Thyroid gland (tissue), 4 donors: Measurements from ENCODE around the gene TOE1. TPM values are rescaled to one million over a fixed set of nuclear protein-coding genes. Genes with fewer than 3 reads are reported as not detected.

Experiments
- DNase-seq, 2 donors: peaks; one replicate each; pipeline ENCODE4 v3.0.0-alpha.2; 2019
- H3K27ac ChIP-seq, 3 donors: fragments of 200-600 bp; sonication (generic); 1 replicate in 2 of 3; 2 replicates in 1 of 3; pipeline ENCODE4 v1.5.1; 2016 to 2019; ENCODE audit warnings: mild to moderate bottlenecking in 1 of 3, moderate library complexity in 1 of 3
- H3K27me3 ChIP-seq: fragments of 200-600 bp; sonication (generic); one replicate; pipeline ENCODE4 v1.5.1; 2019
- H3K36me3 ChIP-seq, 2 donors: fragments of 200-600 bp; sonication (generic); one replicate each; pipeline ENCODE4 v1.5.1; 2016 to 2019
- H3K4me1 ChIP-seq, 2 donors: fragments of 200-600 bp; sonication (generic); one replicate each; pipeline ENCODE4 v1.5.1; 2017 to 2019
- H3K4me3 ChIP-seq, 3 donors: fragments of 200-600 bp; sonication (generic); replicated peaks in 1 of 3; 1 replicate in 2 of 3; 2 replicates in 1 of 3; pipeline ENCODE4 v1.5.1; 2016; ENCODE audit warnings: mild to moderate bottlenecking in 1 of 3
- H3K9me3 ChIP-seq: fragments of 200-600 bp; sonication (generic); one replicate; pipeline ENCODE4 v1.5.1; 2017
- POLR2A ChIP-seq, 2 donors: fragments of 450-650 bp; IDR thresholded peaks; one replicate each; pipeline ENCODE4 v1.6.1; 2017; ENCODE audit warnings: antibody characterized with exemption in 2 of 2, mild to moderate bottlenecking in 2 of 2, moderate library complexity in 1 of 2
- WGBS, 2 donors: methylation state at CpG; one replicate each; pipeline ENCODE4 v1.1.5; 2017; 5-methylcytosine and 5-hydroxymethylcytosine counted together
- intact Hi-C: fragments of 100-400 bp; cut with DNase I; formaldehyde crosslinking; loops from one replicate; pipeline ENCODE4 v1.15.1; 2023
- total RNA-seq, 4 donors: library from RNA; depleted of rRNA; stranded (reverse); fragments of >200 nt; gene quantifications; one replicate each; pipeline ENCODE4 v1.2.3, GENCODE V29; 2016
- TF ChIP-seq, protein P1 (sequence below), 6 experiments: fragments of 200-600 bp in 3 of 6; fragments of 450-650 bp in 3 of 6; sonication (generic) in 3 of 6; IDR thresholded peaks; one replicate each; pipeline ENCODE4 v1.5.1; 2016 to 2019; ENCODE audit warnings: antibody characterized with exemption in 6 of 6, mild to moderate bottlenecking in 2 of 6, inconsistent platforms in 1 of 6, moderate library complexity in 1 of 6

TOE1 gene
- total RNA-seq, 4 donors from 2014 or later: 15.7 to 19.8 (median 17.8) TPM

DNA sequence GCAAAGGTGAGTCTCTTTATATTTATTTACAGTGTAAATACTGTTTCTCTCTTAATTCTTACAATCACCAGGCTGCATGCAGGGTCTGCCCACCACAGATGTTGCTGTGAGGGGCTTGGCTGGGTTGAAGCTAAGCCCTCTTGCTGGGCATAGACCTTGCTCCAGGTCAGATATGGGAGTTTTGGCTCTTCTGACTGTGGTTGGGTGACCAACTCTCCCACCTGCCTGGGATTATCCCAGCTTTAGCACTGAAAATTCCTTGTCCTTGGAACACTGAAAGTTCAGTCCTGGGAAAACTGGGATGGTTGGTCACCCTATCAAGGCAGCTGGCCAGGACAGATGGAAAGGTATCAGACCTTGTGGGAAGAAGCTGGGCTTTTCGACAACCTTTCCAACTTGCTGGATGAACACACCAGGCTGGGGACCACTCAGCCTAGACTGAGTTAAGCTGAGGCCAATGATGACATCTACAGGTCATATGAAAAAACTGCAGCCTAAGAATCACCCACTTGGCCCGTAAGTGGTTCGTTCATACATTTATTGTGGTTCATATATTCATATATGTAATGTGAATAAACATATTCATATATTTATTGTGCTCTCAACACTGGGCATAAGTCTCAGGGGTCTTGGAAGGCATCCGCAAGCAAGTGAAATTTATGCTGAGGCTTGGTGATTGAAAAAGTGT lies 39.8 kb upstream of the TOE1 start:
- intact Hi-C loops: loop anchor here (5.0 kb wide), 2 partner anchors 192 to 463 kb away; partner anchors contain the start of gene TESK2
- Histone ChIP-seq H3K4me3 (no peak overlapping the region), H3K27me3 (no peaks in the 10 kb centered on the region), H3K36me3 (no peaks in the 10 kb centered on the region), H3K4me1 (peaks cover 8 to 15% of the 10 kb centered on the region in 2 donors), H3K27ac (no peak overlapping the region), H3K9me3 (no peaks in the 10 kb centered on the region)
- WGBS, 2 donors: 5 to 7% methylated on average over 4 of the region's 4 CpGs
- TF ChIP-seq, protein P1, sequence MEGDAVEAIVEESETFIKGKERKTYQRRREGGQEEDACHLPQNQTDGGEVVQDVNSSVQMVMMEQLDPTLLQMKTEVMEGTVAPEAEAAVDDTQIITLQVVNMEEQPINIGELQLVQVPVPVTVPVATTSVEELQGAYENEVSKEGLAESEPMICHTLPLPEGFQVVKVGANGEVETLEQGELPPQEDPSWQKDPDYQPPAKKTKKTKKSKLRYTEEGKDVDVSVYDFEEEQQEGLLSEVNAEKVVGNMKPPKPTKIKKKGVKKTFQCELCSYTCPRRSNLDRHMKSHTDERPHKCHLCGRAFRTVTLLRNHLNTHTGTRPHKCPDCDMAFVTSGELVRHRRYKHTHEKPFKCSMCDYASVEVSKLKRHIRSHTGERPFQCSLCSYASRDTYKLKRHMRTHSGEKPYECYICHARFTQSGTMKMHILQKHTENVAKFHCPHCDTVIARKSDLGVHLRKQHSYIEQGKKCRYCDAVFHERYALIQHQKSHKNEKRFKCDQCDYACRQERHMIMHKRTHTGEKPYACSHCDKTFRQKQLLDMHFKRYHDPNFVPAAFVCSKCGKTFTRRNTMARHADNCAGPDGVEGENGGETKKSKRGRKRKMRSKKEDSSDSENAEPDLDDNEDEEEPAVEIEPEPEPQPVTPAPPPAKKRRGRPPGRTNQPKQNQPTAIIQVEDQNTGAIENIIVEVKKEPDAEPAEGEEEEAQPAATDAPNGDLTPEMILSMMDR (IDR thresholded peaks at IDR 0.05): peak; percentile 63 to 94 (median 76)
- TF ChIP-seq POLR2A (IDR thresholded peaks at IDR 0.05): no peak
- DNase-seq: peak; percentile 53 to 63

DNA sequence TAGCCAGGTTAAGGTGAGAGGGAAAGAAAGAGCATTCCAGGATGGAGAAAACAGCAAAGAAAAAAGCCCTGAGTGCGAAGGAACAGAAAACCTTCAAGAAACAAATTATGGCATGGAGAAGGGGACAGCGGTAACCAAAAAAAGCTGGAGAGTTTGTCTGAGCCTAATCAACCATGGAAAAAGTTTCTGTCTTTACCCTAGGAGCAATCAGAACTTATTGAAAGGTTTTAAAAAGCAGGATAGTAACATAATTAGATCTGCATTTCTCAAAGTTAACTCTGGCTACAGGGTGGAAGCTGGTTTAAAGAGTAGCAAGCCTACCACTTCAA lies 39.3 kb upstream of the TOE1 start:
- Histone ChIP-seq H3K27me3 (no peaks in the 10 kb centered on the region), H3K36me3 (no peaks in the 10 kb centered on the region), H3K9me3 (no peaks in the 10 kb centered on the region), H3K27ac (no peak overlapping the region), H3K4me1 (peaks cover 8 to 15% of the 10 kb centered on the region in 2 donors), H3K4me3 (no peak overlapping the region)
- DNase-seq: no peak
- no peak for TF ChIP-seq POLR2A (IDR thresholded peaks at IDR 0.05)
- TF ChIP-seq, protein P1 (IDR thresholded peaks at IDR 0.05): peak in 1 of 6 experiments; percentile 3
- WGBS, 2 donors: 34 to 52% methylated on average over 2 of the region's 2 CpGs
- intact Hi-C loops: loop anchor here (5.0 kb wide), 1 partner anchor 192 kb away; the partner anchor contains the start of gene TESK2

DNA sequence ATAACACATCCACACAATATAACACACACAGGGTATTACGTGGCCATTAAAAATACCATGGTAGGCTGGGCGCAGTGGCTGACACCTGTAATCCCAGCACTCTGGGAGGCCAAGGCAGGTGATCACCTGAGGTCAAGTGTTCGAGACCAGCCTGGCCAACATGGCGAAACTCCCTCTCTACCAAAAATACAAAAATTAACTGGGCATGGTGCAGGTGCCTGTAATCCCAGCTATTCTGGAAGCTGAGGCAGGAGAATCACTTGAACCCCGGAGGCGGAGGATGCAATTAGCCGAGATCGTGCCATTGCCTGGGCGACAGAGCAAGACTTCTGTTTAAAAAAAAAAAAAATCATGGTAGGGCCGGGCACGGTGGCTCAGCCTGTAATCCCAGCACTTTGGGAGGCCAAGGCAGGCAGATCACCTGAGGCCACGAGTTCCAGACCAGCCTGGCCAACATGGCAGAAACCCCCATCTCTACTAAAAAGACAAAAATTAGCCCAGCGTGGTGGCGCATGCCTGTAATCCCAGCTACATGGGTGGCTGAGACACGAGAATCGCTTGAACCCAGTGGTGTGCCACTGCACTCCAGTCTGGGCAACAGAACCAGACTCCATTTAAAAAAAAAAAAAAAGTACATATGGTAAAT lies 37.3 kb upstream of the TOE1 start:
- Histone ChIP-seq H3K4me3 (peak overlapping the region in 1 of 3 donors; percentile 38), H3K4me1 (peaks cover 8 to 15% of the 10 kb centered on the region in 2 donors), H3K36me3 (no peaks in the 10 kb centered on the region), H3K27me3 (no peaks in the 10 kb centered on the region), H3K27ac (peak overlapping the region; percentile 42 to 74 (median 67)), H3K9me3 (no peaks in the 10 kb centered on the region)
- intact Hi-C loops: loop anchor here (5.0 kb wide), 1 partner anchor 190 kb away; the partner anchor contains the start of gene TESK2
- 84 to 89% methylated on average over 16 of the region's 16 CpGs for whole genome bisulfite sequencing, 2 donors
- DNase-seq: peak in 1 of 2 donors; percentile 7
- TF ChIP-seq, protein P1 (IDR thresholded peaks at IDR 0.05): no peak
- no peak for TF ChIP-seq POLR2A (IDR thresholded peaks at IDR 0.05)

DNA sequence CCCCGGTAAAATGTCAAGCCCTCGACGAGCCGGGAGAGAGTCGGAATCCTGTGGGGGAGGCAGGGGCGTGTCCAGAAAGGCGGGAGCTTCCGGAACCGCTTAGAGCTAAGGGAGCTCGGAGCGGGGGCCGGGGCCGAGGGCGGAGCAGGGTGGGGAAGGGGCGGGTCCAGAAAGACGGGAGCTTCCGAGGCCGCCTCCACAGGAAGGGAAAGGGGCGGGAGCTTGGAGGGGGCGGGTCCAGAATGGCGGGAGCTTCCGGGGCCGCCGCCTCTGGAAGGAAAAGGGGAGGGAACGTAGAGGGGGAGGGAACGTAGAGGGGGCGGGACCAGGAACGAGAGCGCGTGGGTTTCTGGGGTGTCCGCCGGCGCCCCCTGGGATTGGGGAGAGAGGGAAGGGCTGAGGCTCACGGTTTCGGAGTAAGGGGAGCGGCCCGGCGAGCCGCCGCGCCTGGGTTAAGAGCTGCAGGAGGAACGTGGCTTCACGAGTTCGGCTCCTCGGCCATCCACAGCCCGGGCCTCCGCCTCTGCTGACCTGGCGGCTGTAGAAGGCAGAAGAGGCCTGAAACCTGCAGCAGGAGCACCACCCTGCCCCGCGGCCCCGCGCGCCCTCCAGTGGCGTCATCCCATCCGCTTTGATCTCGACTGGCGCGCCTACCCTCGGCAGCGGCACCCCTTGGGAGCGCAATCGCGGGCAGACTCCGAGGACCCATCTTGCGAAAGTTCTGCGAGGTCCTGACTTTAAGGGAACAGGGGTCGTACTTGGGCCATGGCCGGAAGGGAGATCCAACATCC lies 36.3 kb upstream of the TOE1 start:
- H3K9me3 ChIP-seq: no peaks in the 10 kb centered on the region
- no peaks in the 10 kb centered on the region for H3K27me3 ChIP-seq
- H3K27ac ChIP-seq: peak overlapping the region; percentile 85 to 88 (median 86)
- peak; percentile 99 for DNase-seq
- TF ChIP-seq, protein P1 (IDR thresholded peaks at IDR 0.05): peak; percentile 22 to 77 (median 64)
- TF ChIP-seq POLR2A (IDR thresholded peaks at IDR 0.05): peak in 1 of 2 donors; percentile 77
- WGBS, 2 donors: 0% methylated on average over 34 to 40 of the region's 68 CpGs
- H3K4me1 ChIP-seq: peaks cover 8 to 15% of the 10 kb centered on the region in 2 donors
- H3K36me3 ChIP-seq: no peaks in the 10 kb centered on the region
- H3K4me3 ChIP-seq: peak overlapping the region; percentile 16 to 49 (median 47)
- intact Hi-C loops: loop anchor here (5.0 kb wide), 1 partner anchor 189 kb away; the partner anchor contains the start of gene TESK2
